OCI-LY1 (cell line): ENCODE measurements around the gene PHC1.

Experiments
- H2AFZ ChIP-seq: fragments of 200-600 bp; sonication (generic), shearing (Covaris generic); 2 replicates; pipeline ENCODE4 v1.6.0; 2014; ENCODE audit warnings: antibody characterized with exemption, mild to moderate bottlenecking, low read length
- H3F3A ChIP-seq: fragments of 200-600 bp; sonication (generic), shearing (Covaris generic); 2 replicates; pipeline ENCODE4 v1.6.0; 2014; ENCODE audit warnings: mild to moderate bottlenecking, antibody characterized with exemption, low read length, moderate library complexity; ENCODE audit not compliant: insufficient read depth
- H3K27ac ChIP-seq: fragments of 200-600 bp; sonication (generic); 2 replicates; pipeline ENCODE4 v1.5.1; 2014; ENCODE audit warnings: low read length, mixed run types, mild to moderate bottlenecking, low read depth; ENCODE audit not compliant: poor library complexity, severe bottlenecking
- H3K27me3 ChIP-seq: fragments of 200-600 bp; sonication (generic); 2 replicates; pipeline ENCODE4 v1.6.0; 2014; ENCODE audit warnings: antibody characterized with exemption, mild to moderate bottlenecking, low read length, moderate library complexity; ENCODE audit not compliant: insufficient read depth
- H3K36me3 ChIP-seq: fragments of 200-600 bp; sonication (generic); 2 replicates; pipeline ENCODE4 v1.6.1; 2014; ENCODE audit warnings: mild to moderate bottlenecking, antibody characterized with exemption, low read length, moderate library complexity, mixed read lengths; ENCODE audit not compliant: insufficient read depth
- H3K4me1 ChIP-seq: fragments of 200-600 bp; sonication (generic); 2 replicates; pipeline ENCODE4 v1.5.1; 2014; ENCODE audit warnings: mild to moderate bottlenecking, low read length, moderate library complexity; ENCODE audit not compliant: insufficient read depth, severe bottlenecking
- H3K4me2 ChIP-seq: fragments of 200-600 bp; sonication (generic), shearing (Covaris generic); 2 replicates; pipeline ENCODE4 v1.6.1; 2014; ENCODE audit warnings: low read length
- H3K4me3 ChIP-seq: fragments of 200-600 bp; sonication (generic); 2 replicates; pipeline ENCODE4 v1.5.1; 2014; ENCODE audit warnings: low read length, low read depth, mild to moderate bottlenecking, mixed read lengths; ENCODE audit not compliant: poor library complexity, severe bottlenecking
- H3K79me2 ChIP-seq: fragments of 200-600 bp; shearing (Covaris generic); 2 replicates; pipeline ENCODE4 v1.6.1; 2016; ENCODE audit warnings: mixed run types, low read length, mixed read lengths; ENCODE audit not compliant: insufficient read depth
- H3K9ac ChIP-seq: fragments of 200-600 bp; sonication (generic), shearing (Covaris generic); 2 replicates; pipeline ENCODE4 v1.6.1; 2014; ENCODE audit warnings: mild to moderate bottlenecking, low read length, mixed read lengths
- H3K9me2 ChIP-seq: fragments of 200-600 bp; sonication (generic), shearing (Covaris generic); 2 replicates; pipeline ENCODE4 v1.6.1; 2014; ENCODE audit warnings: low read depth, mild to moderate bottlenecking, low read length, mixed read lengths
- H3K9me3 ChIP-seq: fragments of 200-600 bp; shearing (Covaris generic); 2 replicates; pipeline ENCODE4 v1.6.1; 2014; ENCODE audit warnings: low read length, mixed read lengths
- H4K20me1 ChIP-seq: fragments of 200-600 bp; sonication (generic), shearing (Covaris generic); 2 replicates; pipeline ENCODE4 v1.6.0; 2016; ENCODE audit warnings: mild to moderate bottlenecking, low read length; ENCODE audit not compliant: insufficient read depth
- EZH2 ChIP-seq: fragments of 200-600 bp; sonication (generic), shearing (Covaris generic); IDR thresholded peaks from 2 replicates; pipeline ENCODE4 v1.8.0; 2017; ENCODE audit warnings: borderline replicate concordance, mixed run types, mild to moderate bottlenecking, antibody characterized with exemption, low read length, moderate library complexity, mixed read lengths
- TF ChIP-seq, protein P1 (sequence below): fragments of 200-600 bp; sonication (generic), shearing (Covaris generic); IDR thresholded peaks from 2 replicates; pipeline ENCODE4 v1.5.1; 2017; ENCODE audit warnings: mild to moderate bottlenecking, antibody characterized with exemption, low read length, moderate library complexity, mixed read lengths

Gene PHC1

DNA sequence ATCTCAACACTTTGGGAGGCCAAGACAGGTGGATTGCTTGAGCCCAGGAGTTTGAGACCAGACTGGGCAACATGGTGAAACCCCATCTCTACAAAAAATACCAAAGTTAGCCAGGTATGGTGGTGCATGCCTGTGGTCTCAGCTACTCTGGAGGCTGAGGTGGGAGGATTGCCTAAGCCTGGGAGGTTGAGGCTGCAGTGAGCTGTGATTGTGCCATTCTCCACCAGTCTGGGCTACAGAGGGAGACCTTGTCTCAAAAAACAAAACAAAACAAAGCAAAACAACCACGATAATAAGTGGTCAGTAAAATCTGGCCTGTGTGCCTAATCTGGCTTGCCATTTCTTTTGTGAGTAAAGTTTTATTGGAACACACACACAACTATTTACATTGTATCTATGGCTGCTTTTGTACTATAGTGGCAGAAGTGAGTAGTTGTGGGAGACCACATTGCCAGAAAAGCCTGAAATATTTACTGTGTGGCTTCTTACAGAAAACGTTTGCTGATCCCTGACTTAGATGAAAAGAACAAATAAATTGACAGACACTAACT lies 55.6 kb downstream of the PHC1 start:
- Histone ChIP-seq H4K20me1 (no peaks in the 10 kb centered on the region), H3K27me3 (no peaks in the 10 kb centered on the region), H3K9me2 (no peaks in the 10 kb centered on the region), H3K79me2 (no peaks in the 10 kb centered on the region), H3K36me3 (no peaks in the 10 kb centered on the region), H3K27ac (no peak overlapping the region), H3K9me3 (peaks cover 17% of the 10 kb centered on the region), H3K9ac (no peak overlapping the region), H3K4me3 (no peak overlapping the region), H3F3A (no peaks in the 10 kb centered on the region; the same call in 1 of the 2 replicates), H3K4me2 (no peak overlapping the region), H2AFZ (no peak overlapping the region), H3K4me1 (no peaks in the 10 kb centered on the region)
- TF ChIP-seq EZH2 = no peak
- TF ChIP-seq, protein P1, sequence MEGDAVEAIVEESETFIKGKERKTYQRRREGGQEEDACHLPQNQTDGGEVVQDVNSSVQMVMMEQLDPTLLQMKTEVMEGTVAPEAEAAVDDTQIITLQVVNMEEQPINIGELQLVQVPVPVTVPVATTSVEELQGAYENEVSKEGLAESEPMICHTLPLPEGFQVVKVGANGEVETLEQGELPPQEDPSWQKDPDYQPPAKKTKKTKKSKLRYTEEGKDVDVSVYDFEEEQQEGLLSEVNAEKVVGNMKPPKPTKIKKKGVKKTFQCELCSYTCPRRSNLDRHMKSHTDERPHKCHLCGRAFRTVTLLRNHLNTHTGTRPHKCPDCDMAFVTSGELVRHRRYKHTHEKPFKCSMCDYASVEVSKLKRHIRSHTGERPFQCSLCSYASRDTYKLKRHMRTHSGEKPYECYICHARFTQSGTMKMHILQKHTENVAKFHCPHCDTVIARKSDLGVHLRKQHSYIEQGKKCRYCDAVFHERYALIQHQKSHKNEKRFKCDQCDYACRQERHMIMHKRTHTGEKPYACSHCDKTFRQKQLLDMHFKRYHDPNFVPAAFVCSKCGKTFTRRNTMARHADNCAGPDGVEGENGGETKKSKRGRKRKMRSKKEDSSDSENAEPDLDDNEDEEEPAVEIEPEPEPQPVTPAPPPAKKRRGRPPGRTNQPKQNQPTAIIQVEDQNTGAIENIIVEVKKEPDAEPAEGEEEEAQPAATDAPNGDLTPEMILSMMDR = no peak

DNA sequence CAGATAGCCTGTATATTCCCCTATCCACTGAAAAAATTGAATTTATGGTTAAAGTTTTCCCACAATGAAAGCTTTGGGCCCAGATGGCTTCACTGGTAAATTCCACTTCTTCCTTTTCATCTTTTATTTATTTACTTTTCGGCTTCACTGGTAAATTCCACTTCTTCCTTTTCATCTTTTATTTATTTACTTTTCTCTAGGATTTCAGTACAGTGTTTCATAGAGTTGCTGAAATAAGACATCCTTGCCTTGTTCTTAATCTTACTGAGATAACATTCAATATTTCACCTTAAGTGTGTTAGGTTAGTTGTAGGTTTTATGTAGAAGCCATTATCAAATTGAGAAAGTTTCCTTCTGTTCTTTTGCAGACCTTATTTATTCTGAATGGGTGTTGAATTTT lies 56.1 kb downstream of the PHC1 start:
- Histone ChIP-seq H3K9me3 (peaks cover 17% of the 10 kb centered on the region), H3F3A (no peaks in the 10 kb centered on the region; the same call in 1 of the 2 replicates), H3K4me3 (no peak overlapping the region), H3K36me3 (no peaks in the 10 kb centered on the region), H3K79me2 (no peaks in the 10 kb centered on the region), H3K27ac (no peak overlapping the region), H3K4me2 (no peak overlapping the region), H2AFZ (no peak overlapping the region), H3K9me2 (no peaks in the 10 kb centered on the region), H3K4me1 (no peaks in the 10 kb centered on the region), H3K9ac (no peak overlapping the region), H3K27me3 (no peaks in the 10 kb centered on the region), H4K20me1 (no peaks in the 10 kb centered on the region)
- TF ChIP-seq, protein P1 = no peak
- no peak for TF ChIP-seq EZH2

DNA sequence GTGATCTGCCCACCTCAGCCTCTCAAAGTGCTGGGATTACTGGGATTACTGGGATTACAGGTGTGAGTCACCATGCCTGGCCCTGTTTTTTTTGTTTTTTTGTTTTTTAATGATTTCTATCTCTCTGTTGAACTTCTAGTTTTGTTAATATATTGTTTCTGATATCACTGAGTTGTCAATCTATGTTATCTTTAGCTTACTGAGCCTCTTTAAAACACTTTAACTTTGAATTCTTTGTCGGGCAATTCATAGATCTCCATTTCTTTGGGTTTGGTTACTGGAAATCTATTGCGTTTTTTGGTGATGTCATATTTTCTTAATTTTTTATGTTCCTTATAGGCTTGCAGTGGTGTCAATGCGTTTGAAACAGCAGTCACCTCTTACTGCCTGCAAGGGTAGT lies 65.8 kb downstream of the PHC1 start:
- peaks cover 3% of the 10 kb centered on the region for H3K4me1 ChIP-seq
- H3K79me2 ChIP-seq = no peaks in the 10 kb centered on the region
- H3K9ac ChIP-seq = no peak overlapping the region
- no peaks in the 10 kb centered on the region for H3K9me2 ChIP-seq
- no peak overlapping the region for H3K4me3 ChIP-seq
- no peak overlapping the region for H3K27ac ChIP-seq
- no peaks in the 10 kb centered on the region for H3K27me3 ChIP-seq
- H3K4me2 ChIP-seq = no peak overlapping the region
- no peak overlapping the region for H2AFZ ChIP-seq
- no peaks in the 10 kb centered on the region for H4K20me1 ChIP-seq
- H3F3A ChIP-seq = no peaks in the 10 kb centered on the region
- H3K36me3 ChIP-seq = no peaks in the 10 kb centered on the region; the same call in 1 of the 2 replicates
- TF ChIP-seq, protein P1 = no peak
- no peak for TF ChIP-seq EZH2
- H3K9me3 ChIP-seq = no peaks in the 10 kb centered on the region
